ENCODE measurements around the gene OPCML.

DNA sequence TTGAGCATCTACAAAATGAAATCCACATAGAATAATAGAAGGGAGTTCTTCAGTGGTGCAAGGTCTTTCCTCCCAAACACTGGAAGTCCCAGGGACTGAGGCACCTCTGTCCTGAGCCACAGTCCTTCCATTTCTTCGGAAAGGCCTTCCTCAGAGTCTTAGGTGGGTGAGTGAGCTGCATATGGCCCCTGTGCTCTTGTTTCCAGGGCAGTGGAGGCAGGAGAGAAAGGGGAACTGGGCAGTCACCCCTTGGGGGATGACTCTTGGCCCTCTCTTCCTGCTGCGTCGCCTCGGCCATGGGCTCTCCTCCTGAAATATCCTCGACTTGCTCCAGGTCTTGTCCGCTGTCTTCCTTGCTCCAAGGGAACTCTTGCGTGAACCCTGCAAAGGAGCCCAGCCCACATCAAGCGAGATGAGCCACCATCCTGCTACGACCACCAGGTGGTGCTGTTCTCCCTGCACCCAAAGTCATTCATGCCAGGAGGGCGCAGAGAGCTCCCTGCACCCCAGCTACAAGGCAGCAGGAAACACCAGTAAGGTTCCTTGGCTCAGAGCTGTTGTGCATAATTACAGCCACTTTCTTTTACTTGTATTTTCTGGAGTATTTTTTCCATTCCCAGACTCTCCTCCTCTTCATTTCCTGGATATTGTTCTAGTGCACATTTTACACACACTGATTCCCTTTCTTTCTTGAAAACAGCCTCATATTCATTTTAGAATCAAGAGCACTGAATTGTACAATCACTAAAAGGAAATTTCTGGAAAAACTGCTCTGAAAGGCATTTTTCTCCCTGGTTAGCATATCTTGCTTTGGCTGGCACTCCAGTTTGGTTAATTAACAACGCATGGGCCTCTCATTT is 397.8 kb downstream of the OPCML start:
- TF ChIP-seq, protein P1, sequence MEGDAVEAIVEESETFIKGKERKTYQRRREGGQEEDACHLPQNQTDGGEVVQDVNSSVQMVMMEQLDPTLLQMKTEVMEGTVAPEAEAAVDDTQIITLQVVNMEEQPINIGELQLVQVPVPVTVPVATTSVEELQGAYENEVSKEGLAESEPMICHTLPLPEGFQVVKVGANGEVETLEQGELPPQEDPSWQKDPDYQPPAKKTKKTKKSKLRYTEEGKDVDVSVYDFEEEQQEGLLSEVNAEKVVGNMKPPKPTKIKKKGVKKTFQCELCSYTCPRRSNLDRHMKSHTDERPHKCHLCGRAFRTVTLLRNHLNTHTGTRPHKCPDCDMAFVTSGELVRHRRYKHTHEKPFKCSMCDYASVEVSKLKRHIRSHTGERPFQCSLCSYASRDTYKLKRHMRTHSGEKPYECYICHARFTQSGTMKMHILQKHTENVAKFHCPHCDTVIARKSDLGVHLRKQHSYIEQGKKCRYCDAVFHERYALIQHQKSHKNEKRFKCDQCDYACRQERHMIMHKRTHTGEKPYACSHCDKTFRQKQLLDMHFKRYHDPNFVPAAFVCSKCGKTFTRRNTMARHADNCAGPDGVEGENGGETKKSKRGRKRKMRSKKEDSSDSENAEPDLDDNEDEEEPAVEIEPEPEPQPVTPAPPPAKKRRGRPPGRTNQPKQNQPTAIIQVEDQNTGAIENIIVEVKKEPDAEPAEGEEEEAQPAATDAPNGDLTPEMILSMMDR (IDR thresholded peaks at IDR 0.05; ENCODE audit: low read depth, low read length, poor library complexity, severe bottlenecking): peak; percentile 84
- TF ChIP-seq EZH2phosphoT487 (IDR thresholded peaks at IDR 0.05; ENCODE audit: borderline replicate concordance, low read length): no peak

Data from DOHH2 (cell line).